ENCODE measurements around the gene SAXO1. TPM values are rescaled to one million over a fixed set of nuclear protein-coding genes. Genes with fewer than 3 reads are reported as not detected.
A peak's percentile ranks its signal among the peaks of the same experiment; 100 is the strongest.
"Not testable (repeated sequence)": the region's sequence is repeated elsewhere in the genome, so short reads cannot be mapped to it uniquely, and the experiment has no call there.

SAXO1 gene
- total and polyA plus RNA-seq, 7 experiments from 2014 or later, result 0.13 to 0.45 (median 0.30) TPM; not detected in 3

DNA sequence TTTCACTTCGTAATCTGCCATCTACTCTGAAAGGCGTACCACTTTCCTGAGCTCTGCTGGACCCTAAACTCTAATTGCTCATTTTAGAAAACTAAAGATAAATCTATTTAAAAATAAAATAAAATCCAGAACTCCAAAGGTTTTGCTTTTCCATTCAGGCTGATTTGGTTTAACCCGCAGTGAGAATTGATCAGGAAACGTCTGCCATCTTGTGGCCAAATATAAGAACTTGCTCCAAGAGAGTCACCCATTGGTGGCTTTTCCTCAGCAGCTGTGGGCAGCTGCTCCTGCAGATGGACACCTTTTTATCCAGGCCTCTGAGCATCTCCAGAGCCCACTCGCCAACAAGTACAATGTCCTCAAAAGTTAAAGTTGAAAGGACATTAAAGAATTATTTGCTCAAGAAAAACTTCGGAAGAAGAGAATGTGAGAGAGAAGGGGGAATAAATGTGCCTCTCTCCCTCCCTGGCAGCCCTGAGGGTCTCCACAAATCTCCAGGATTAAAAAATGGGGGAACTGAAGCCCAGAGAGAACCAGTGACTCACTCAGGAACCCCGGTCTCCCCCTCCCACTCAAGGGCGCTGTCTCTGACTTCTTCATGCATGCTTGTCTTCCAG is 4.1 kb downstream of the SAXO1 start:
- Mint-ChIP-seq H3K4me1 (peaks cover 0 to 8% (median 0%) of the 10 kb centered on the region in 7 donors), H3K36me3 (peaks cover 0 to 6% (median 0%) of the 10 kb centered on the region in 5 donors), H3K27ac (no peak overlapping the region), H3K27me3 (peaks cover 11 to 19% (median 13%) of the 10 kb centered on the region in 5 donors), H3K4me3 (no peak overlapping the region), H3K9me3 (no peaks in the 10 kb centered on the region)
- H3K27ac ChIP-seq (ENCODE audit: low read depth, low read length), result no peak overlapping the region
- no peaks in the 10 kb centered on the region for H3K36me3 ChIP-seq (ENCODE audit: control insufficient read depth in 2 of 3, insufficient read depth in 3 of 3, low read length in 3 of 3)
- ChIA-PET CTCF (interaction anchor here (0.7 to 4.1 kb wide), 2 partner anchors 146 to 155 kb away, joined by 3 to 13 read pairs; no protein-coding TSS in a partner anchor), POLR2A (interaction anchor here (0.7 kb wide), 1 partner anchor 12 kb away, joined by 3 read pairs; no protein-coding TSS in a partner anchor)
- no peaks in the 10 kb centered on the region for H3K4me1 ChIP-seq (ENCODE audit: control insufficient read depth in 2 of 2, insufficient read depth in 2 of 2, low read length in 2 of 2)
- no peak overlapping the region for H3K4me3 ChIP-seq (ENCODE audit: low read length)
- DNase-seq (peak in 5 of 9 donors; percentile 17 to 37 (median 34)), ATAC-seq (peak; percentile 54)
- no peaks in the 10 kb centered on the region for H3K9me3 ChIP-seq (ENCODE audit: control insufficient read depth in 2 of 3, low read length in 3 of 3)
- no peaks in the 10 kb centered on the region for H3K27me3 ChIP-seq (ENCODE audit: control insufficient read depth in 2 of 2, insufficient read depth in 2 of 2, low read length in 2 of 2)
- intact Hi-C loops (cut with micrococcal nuclease), result loop anchor here (1.0 to 2.0 kb wide), 5 partner anchors 145 to 1218 kb away; no protein-coding TSS in a partner anchor

DNA sequence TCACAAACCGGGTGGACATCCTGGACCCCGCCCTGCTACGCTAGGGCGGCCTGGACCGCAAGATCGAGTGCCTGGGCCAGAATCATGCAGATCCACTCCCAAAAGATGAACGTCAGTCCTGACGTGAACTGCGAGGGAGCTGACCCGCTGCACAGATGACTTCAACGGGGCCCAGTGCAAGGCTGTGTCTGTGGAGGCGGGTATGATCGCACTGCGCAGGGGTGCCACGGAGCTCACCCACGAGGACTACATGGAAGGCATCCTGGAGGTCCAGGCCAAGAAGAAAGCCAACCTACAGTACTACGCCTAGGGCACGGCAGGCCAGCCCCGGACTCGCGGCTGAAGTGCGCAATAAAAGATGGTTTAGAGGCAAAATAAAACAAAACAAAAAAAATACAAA is 5.2 kb downstream of the SAXO1 start:
- ATAC-seq, result no peak
- H3K27ac ChIP-seq (ENCODE audit: low read depth, low read length), result no peak overlapping the region
- H3K9me3 Mint-ChIP-seq, result no peaks in the 10 kb centered on the region
- H3K27me3 ChIP-seq (ENCODE audit: control insufficient read depth in 2 of 2, insufficient read depth in 2 of 2, low read length in 2 of 2), result no peaks in the 10 kb centered on the region
- no peak overlapping the region for H3K4me3 Mint-ChIP-seq
- no peaks in the 10 kb centered on the region for H3K36me3 ChIP-seq (ENCODE audit: control insufficient read depth in 2 of 3, insufficient read depth in 3 of 3, low read length in 3 of 3)
- ChIA-PET POLR2A (no interaction called here), CTCF (interaction anchor here (0.6 to 4.1 kb wide), 3 partner anchors 9 to 147 kb away, joined by 3 to 13 read pairs (median 3); no protein-coding TSS in a partner anchor)
- peaks cover 12 to 26% (median 17%) of the 10 kb centered on the region in 5 donors for H3K27me3 Mint-ChIP-seq
- intact Hi-C loops (cut with micrococcal nuclease), result loop anchor here in 1 of 2 donors (1.0 to 2.0 kb wide), 3 partner anchors 429 to 1217 kb away; no protein-coding TSS in a partner anchor
- no peaks in the 10 kb centered on the region for H3K9me3 ChIP-seq (ENCODE audit: control insufficient read depth in 2 of 3, low read length in 3 of 3)
- no peak for DNase-seq
- H3K36me3 Mint-ChIP-seq, result peaks cover 0 to 6% (median 0%) of the 10 kb centered on the region in 5 donors
- peaks cover 0 to 8% (median 0%) of the 10 kb centered on the region in 7 donors for H3K4me1 Mint-ChIP-seq
- no peak overlapping the region for H3K4me3 ChIP-seq (ENCODE audit: low read length)
- H3K27ac Mint-ChIP-seq, result no peak overlapping the region
- no peaks in the 10 kb centered on the region for H3K4me1 ChIP-seq (ENCODE audit: control insufficient read depth in 2 of 2, insufficient read depth in 2 of 2, low read length in 2 of 2)

DNA sequence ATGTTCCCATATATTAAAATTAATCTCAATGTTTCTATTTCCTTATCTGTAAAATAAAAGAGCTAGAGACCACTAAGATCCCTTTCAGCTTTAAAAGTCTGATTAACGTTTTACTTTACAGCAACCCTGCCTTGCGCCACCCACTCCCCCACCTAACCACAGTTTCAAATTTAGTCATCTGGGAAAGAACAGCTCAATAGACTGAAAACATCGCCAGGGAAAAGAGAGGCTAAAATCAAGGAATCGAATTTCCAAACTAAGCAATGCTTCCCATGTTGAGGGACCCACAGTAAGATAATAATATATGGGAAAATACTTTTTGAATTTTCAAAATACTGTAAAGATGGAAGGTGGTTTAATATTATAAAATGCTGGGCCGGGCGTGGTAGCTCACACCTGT is 6.6 kb downstream of the SAXO1 start:
- Mint-ChIP-seq H3K4me1 (peaks cover 0 to 8% (median 0%) of the 10 kb centered on the region in 7 donors), H3K4me3 (no peak overlapping the region), H3K36me3 (peaks cover 0 to 6% (median 0%) of the 10 kb centered on the region in 5 donors), H3K27me3 (peaks cover 12 to 26% (median 18%) of the 10 kb centered on the region in 5 donors), H3K27ac (no peak overlapping the region), H3K9me3 (peaks cover 0 to 3% (median 0%) of the 10 kb centered on the region in 11 donors)
- ChIA-PET POLR2A (no interaction called here), CTCF (interaction anchor here (1.0 to 4.1 kb wide), 2 partner anchors 148 to 773 kb away, joined by 3 to 13 read pairs; no protein-coding TSS in a partner anchor)
- Histone ChIP-seq H3K4me3 (ENCODE audit: low read length) (no peak overlapping the region), H3K36me3 (ENCODE audit: control insufficient read depth in 2 of 3, insufficient read depth in 3 of 3, low read length in 3 of 3) (no peaks in the 10 kb centered on the region), H3K27ac (ENCODE audit: low read depth, low read length) (no peak overlapping the region), H3K27me3 (ENCODE audit: control insufficient read depth in 2 of 2, insufficient read depth in 2 of 2, low read length in 2 of 2) (no peaks in the 10 kb centered on the region), H3K9me3 (ENCODE audit: control insufficient read depth in 2 of 3, low read length in 3 of 3) (no peaks in the 10 kb centered on the region), H3K4me1 (ENCODE audit: control insufficient read depth in 2 of 2, insufficient read depth in 2 of 2, low read length in 2 of 2) (no peaks in the 10 kb centered on the region)
- intact Hi-C loops (cut with micrococcal nuclease), result no loop called here
- DNase-seq (peak in 1 of 9 donors; percentile 31), ATAC-seq (no peak)

DNA sequence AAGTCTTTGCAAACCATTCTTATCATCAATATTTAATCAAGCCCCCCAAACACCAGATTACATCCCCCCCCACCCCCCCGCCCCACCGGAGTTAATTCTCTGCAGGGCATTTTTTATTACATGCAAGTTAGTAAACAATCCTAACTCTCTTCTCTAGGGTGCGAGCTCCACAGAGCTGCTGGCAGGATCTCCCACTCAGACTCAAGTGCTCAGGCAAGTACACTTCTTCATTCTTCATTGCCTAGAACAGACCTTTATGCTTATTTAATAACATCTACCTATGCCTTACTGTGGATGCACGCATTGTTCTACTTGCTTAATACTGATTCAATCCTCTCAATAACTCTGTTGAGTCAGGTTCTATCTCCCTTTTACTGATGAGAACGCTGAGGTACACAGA is 9.9 kb downstream of the SAXO1 start:
- POLR2A ChIA-PET, result no interaction called here

DNA sequence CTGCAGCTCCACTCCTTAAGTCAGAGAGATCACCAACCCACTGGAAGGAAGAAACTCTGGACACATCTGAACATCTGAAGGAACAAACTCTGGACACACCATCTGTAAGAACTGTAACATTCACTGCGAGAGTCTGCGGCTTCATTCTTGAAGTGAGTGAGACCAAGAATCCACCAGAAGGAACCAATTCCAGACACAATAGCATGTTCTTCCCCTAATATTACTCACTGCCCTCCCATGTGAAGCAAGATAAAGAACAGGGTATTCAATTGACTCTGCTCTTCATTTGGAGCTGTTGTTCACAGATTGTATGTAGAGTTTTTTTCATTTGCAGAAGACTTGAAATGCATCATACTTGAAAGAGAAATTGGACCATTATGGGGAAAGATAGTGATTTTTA is 10.8 kb downstream of the SAXO1 start:
- Histone ChIP-seq H3K4me3 (ENCODE audit: low read length) (no peak overlapping the region), H3K4me1 (ENCODE audit: control insufficient read depth in 2 of 2, insufficient read depth in 2 of 2, low read length in 2 of 2) (no peaks in the 10 kb centered on the region), H3K36me3 (ENCODE audit: control insufficient read depth in 2 of 3, insufficient read depth in 3 of 3, low read length in 3 of 3) (no peaks in the 10 kb centered on the region), H3K9me3 (ENCODE audit: control insufficient read depth in 2 of 3, low read length in 3 of 3) (no peaks in the 10 kb centered on the region), H3K27me3 (ENCODE audit: control insufficient read depth in 2 of 2, insufficient read depth in 2 of 2, low read length in 2 of 2) (no peaks in the 10 kb centered on the region), H3K27ac (ENCODE audit: low read depth, low read length) (no peak overlapping the region)
- ChIA-PET POLR2A (no interaction called here), CTCF (no interaction called here)
- Mint-ChIP-seq H3K4me1 (peaks cover 0 to 6% (median 0%) of the 10 kb centered on the region in 7 donors), H3K27me3 (peaks cover 8 to 17% (median 12%) of the 10 kb centered on the region in 5 donors), H3K9me3 (peaks cover 0 to 4% (median 0%) of the 10 kb centered on the region in 11 donors), H3K4me3 (no peak overlapping the region), H3K36me3 (peaks cover 0 to 6% (median 0%) of the 10 kb centered on the region in 5 donors), H3K27ac (no peak overlapping the region)
- DNase-seq (no peak), ATAC-seq (no peak)
- intact Hi-C loops (cut with micrococcal nuclease), result no loop called here

More for the DNA sequence above, 9.9 kb downstream of the SAXO1 start:
- H3K27me3 ChIP-seq (ENCODE audit: control insufficient read depth in 2 of 2, insufficient read depth in 2 of 2, low read length in 2 of 2), result no peaks in the 10 kb centered on the region
- CTCF ChIA-PET, result no interaction called here
- H3K36me3 ChIP-seq (ENCODE audit: control insufficient read depth in 2 of 3, insufficient read depth in 3 of 3, low read length in 3 of 3), result no peaks in the 10 kb centered on the region
- no peak overlapping the region for H3K27ac Mint-ChIP-seq
- peaks cover 0 to 6% (median 0%) of the 10 kb centered on the region in 5 donors for H3K36me3 Mint-ChIP-seq
- ATAC-seq (no peak), DNase-seq (no peak)
- intact Hi-C loops (cut with micrococcal nuclease), result no loop called here
- H3K27ac ChIP-seq (ENCODE audit: low read depth, low read length), result no peak overlapping the region
- H3K4me3 ChIP-seq (ENCODE audit: low read length), result no peak overlapping the region
- H3K4me1 ChIP-seq (ENCODE audit: control insufficient read depth in 2 of 2, insufficient read depth in 2 of 2, low read length in 2 of 2), result no peaks in the 10 kb centered on the region
- no peaks in the 10 kb centered on the region for H3K9me3 ChIP-seq (ENCODE audit: control insufficient read depth in 2 of 3, low read length in 3 of 3)
- H3K9me3 Mint-ChIP-seq, result peaks cover 0 to 4% (median 0%) of the 10 kb centered on the region in 11 donors
- H3K27me3 Mint-ChIP-seq, result peaks cover 8 to 17% (median 12%) of the 10 kb centered on the region in 5 donors
- no peak overlapping the region for H3K4me3 Mint-ChIP-seq
- H3K4me1 Mint-ChIP-seq, result peaks cover 0 to 6% (median 0%) of the 10 kb centered on the region in 7 donors

DNA sequence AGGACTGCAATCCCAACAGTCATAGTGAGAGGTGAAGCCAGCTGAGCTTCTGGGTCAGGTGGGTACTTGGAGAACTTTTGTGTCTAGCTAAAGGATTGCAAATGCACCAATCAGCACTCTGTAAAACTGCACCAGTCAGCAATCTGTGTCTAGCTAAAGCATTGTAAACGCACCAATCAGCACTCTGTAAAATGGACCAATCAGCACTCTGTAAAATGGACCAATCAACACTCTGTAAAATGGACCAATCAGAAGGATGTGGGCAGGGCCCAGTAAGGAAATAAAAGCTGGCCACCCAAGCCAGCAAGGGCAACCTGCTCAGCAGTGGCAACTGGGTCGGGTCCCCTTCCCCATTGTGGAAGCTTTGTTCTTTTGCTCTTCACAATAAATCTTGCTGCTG is 11.4 kb downstream of the SAXO1 start:
- H3K27me3 ChIP-seq (ENCODE audit: control insufficient read depth in 2 of 2, insufficient read depth in 2 of 2, low read length in 2 of 2); H3K4me1 ChIP-seq (ENCODE audit: control insufficient read depth in 2 of 2, insufficient read depth in 2 of 2, low read length in 2 of 2); H3K36me3 Mint-ChIP-seq; CTCF ChIA-PET; H3K36me3 ChIP-seq (ENCODE audit: control insufficient read depth in 2 of 3, insufficient read depth in 3 of 3, low read length in 3 of 3); H3K9me3 Mint-ChIP-seq; H3K4me1 Mint-ChIP-seq; H3K4me3 Mint-ChIP-seq; ATAC-seq; DNase-seq; H3K9me3 ChIP-seq (ENCODE audit: control insufficient read depth in 2 of 3, low read length in 3 of 3); H3K27ac ChIP-seq (ENCODE audit: low read depth, low read length); POLR2A ChIA-PET; H3K27ac Mint-ChIP-seq; intact Hi-C loops (cut with micrococcal nuclease); H3K4me3 ChIP-seq (ENCODE audit: low read length): not testable (repeated sequence)
- peaks cover 7 to 15% (median 12%) of the 10 kb centered on the region in 5 donors for H3K27me3 Mint-ChIP-seq
